SK-N-SH treated with all-trans-retinoic acid at 6 μM for 48 hours (cell line): ENCODE results near the gene AGAP1.
"Not testable (repeated sequence)": the region's sequence is repeated elsewhere in the genome, so short reads cannot be mapped to it uniquely, and the experiment has no call there.

Source experiments
- ATAC-seq: fragments of 200-7000 bp; cut with Tn5 transposase; 3 replicates; pipeline ENCODE4 v1.9.1; 2020; ENCODE audit warnings: mild to moderate bottlenecking, moderate library complexity
- ARNTL ChIP-seq: fragments of 450-650 bp; formaldehyde crosslinking; IDR thresholded peaks from 2 replicates; pipeline ENCODE4 v1.5.0; 2020; ENCODE audit warnings: low read depth, mild to moderate bottlenecking, moderate library complexity, borderline replicate concordance
- BACH2 ChIP-seq: fragments of 250-450 bp; sonication (Bioruptor Pico); IDR thresholded peaks from 2 replicates; pipeline ENCODE4 v1.9.0; 2021; ENCODE audit warnings: mild to moderate bottlenecking, borderline replicate concordance
- CSDC2 ChIP-seq: fragments of 250-450 bp; sonication (Bioruptor Pico); IDR thresholded peaks from 2 replicates; pipeline ENCODE4 v1.5.0; 2020; ENCODE audit warnings: mild to moderate bottlenecking, moderate library complexity
- CSRNP3 ChIP-seq: fragments of 250-450 bp; sonication (Bioruptor Pico); IDR thresholded peaks from 2 replicates; pipeline ENCODE4 v1.5.1; 2021; ENCODE audit warnings: mild to moderate bottlenecking, moderate library complexity
- ESRRG ChIP-seq: fragments of 250-450 bp; sonication (Bioruptor Pico); IDR thresholded peaks from 2 replicates; pipeline ENCODE4 v1.6.1; 2021; ENCODE audit warnings: mild to moderate bottlenecking
- ISL1 ChIP-seq: fragments of 250-450 bp; sonication (Bioruptor Pico); IDR thresholded peaks from 2 replicates; pipeline ENCODE4 v2.1.2; 2022; ENCODE audit warnings: mild to moderate bottlenecking, moderate library complexity
- OSR1 ChIP-seq: fragments of 250-450 bp; sonication (Bioruptor Pico); IDR thresholded peaks from 2 replicates; pipeline ENCODE4 v1.8.0; 2022; ENCODE audit warnings: moderate library complexity, mild to moderate bottlenecking, inconsistent platforms
- PATZ1 ChIP-seq: fragments of 250-450 bp; sonication (Bioruptor Pico); IDR thresholded peaks from 2 replicates; pipeline ENCODE4 v1.8.0; 2020; ENCODE audit warnings: mild to moderate bottlenecking, moderate library complexity, borderline replicate concordance
- POU6F1 ChIP-seq: fragments of 250-450 bp; sonication (Bioruptor Pico); IDR thresholded peaks from 2 replicates; pipeline ENCODE4 v1.8.0; 2021; ENCODE audit warnings: low read depth, mild to moderate bottlenecking, moderate library complexity, borderline replicate concordance
- PPARA ChIP-seq: fragments of 250-450 bp; sonication (Bioruptor Pico); IDR thresholded peaks from 2 replicates; pipeline ENCODE4 v1.5.0; 2020; ENCODE audit warnings: mild to moderate bottlenecking, borderline replicate concordance
- RARB ChIP-seq: fragments of 250-450 bp; sonication (Bioruptor Pico); IDR thresholded peaks from 2 replicates; pipeline ENCODE4 v1.8.0; 2021; ENCODE audit warnings: mild to moderate bottlenecking, moderate library complexity
- SNAI2 ChIP-seq: fragments of 250-450 bp; sonication (Bioruptor Pico); IDR thresholded peaks from 2 replicates; pipeline ENCODE4 v1.5.0; 2020; ENCODE audit warnings: mild to moderate bottlenecking, moderate library complexity
- TCF4 ChIP-seq: fragments of 250-450 bp; sonication (Bioruptor Pico); IDR thresholded peaks from 2 replicates; pipeline ENCODE4 v1.8.0; 2021; ENCODE audit warnings: mild to moderate bottlenecking, moderate library complexity, borderline replicate concordance
- TOX ChIP-seq: fragments of 250-450 bp; sonication (Bioruptor Pico); IDR thresholded peaks from 2 replicates; pipeline ENCODE4 v1.8.0; 2021; ENCODE audit warnings: mild to moderate bottlenecking, moderate library complexity, borderline replicate concordance
- TSHZ2 ChIP-seq: fragments of 250-450 bp; sonication (Bioruptor Pico); IDR thresholded peaks from 2 replicates; pipeline ENCODE4 v1.5.0; 2020; ENCODE audit warnings: mild to moderate bottlenecking, moderate library complexity
- ZC3H10 ChIP-seq: fragments of 250-450 bp; sonication (Bioruptor Pico); IDR thresholded peaks from 2 replicates; pipeline ENCODE4 v1.5.1; 2021; ENCODE audit warnings: mild to moderate bottlenecking, moderate library complexity
- ZFP3 ChIP-seq: fragments of 250-450 bp; sonication (Bioruptor Pico); IDR thresholded peaks from 2 replicates; pipeline ENCODE4 v1.5.0; 2020; ENCODE audit warnings: mild to moderate bottlenecking, moderate library complexity
- ZFP30 ChIP-seq: fragments of 450-650 bp; formaldehyde crosslinking; IDR thresholded peaks from 2 replicates; pipeline ENCODE4 v1.5.0; 2022; ENCODE audit warnings: mild to moderate bottlenecking, moderate library complexity
- ZNF565 ChIP-seq: fragments of 450-650 bp; formaldehyde crosslinking; conservative IDR thresholded peaks from 2 replicates; pipeline ENCODE4 v1.5.0; 2020; ENCODE audit warnings: low read depth, mild to moderate bottlenecking, moderate library complexity
- ZNF70 ChIP-seq: fragments of 450-650 bp; formaldehyde crosslinking; IDR thresholded peaks from 2 replicates; pipeline ENCODE4 v1.5.0; 2020; ENCODE audit warnings: mild to moderate bottlenecking, moderate library complexity
- ZNF8 ChIP-seq: fragments of 450-650 bp; formaldehyde crosslinking; IDR thresholded peaks from 2 replicates; pipeline ENCODE4 v1.5.0; 2020; ENCODE audit warnings: mild to moderate bottlenecking, moderate library complexity
- TF ChIP-seq, protein P1 (sequence below): fragments of 250-450 bp; sonication (Bioruptor Pico); IDR thresholded peaks from 2 replicates; pipeline ENCODE4 v1.5.1; 2020; ENCODE audit warnings: low read depth, mild to moderate bottlenecking, moderate library complexity

The AGAP1 gene

GRCh38 chr2:236061497-236061896 is 567.7 kb downstream of the AGAP1 start:
- TF ChIP-seq PATZ1 (CRISPR knock-in tag) (no peak), CSRNP3 (CRISPR knock-in tag) (no peak), CSDC2 (CRISPR knock-in tag) (no peak), BACH2 (CRISPR knock-in tag) (no peak), ZFP30 (CRISPR knock-in tag) (no peak), ISL1 (CRISPR knock-in tag) (no peak), PPARA (CRISPR knock-in tag) (no peak), ZNF8 (CRISPR knock-in tag) (no peak), OSR1 (CRISPR knock-in tag) (no peak), ZNF70 (CRISPR knock-in tag) (no peak), SNAI2 (CRISPR knock-in tag) (no peak), RARB (CRISPR knock-in tag) (no peak), ZNF565 (CRISPR knock-in tag) (no peak), ESRRG (CRISPR knock-in tag) (no peak), TOX (no peak), ZFP3 (CRISPR knock-in tag) (no peak), ZC3H10 (CRISPR knock-in tag) (no peak)
- TF ChIP-seq, protein P1, sequence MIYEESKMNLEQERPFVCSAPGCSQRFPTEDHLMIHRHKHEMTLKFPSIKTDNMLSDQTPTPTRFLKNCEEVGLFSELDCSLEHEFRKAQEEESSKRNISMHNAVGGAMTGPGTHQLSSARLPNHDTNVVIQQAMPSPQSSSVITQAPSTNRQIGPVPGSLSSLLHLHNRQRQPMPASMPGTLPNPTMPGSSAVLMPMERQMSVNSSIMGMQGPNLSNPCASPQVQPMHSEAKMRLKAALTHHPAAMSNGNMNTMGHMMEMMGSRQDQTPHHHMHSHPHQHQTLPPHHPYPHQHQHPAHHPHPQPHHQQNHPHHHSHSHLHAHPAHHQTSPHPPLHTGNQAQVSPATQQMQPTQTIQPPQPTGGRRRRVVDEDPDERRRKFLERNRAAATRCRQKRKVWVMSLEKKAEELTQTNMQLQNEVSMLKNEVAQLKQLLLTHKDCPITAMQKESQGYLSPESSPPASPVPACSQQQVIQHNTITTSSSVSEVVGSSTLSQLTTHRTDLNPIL (CRISPR knock-in tag) = no peak
- no peak for ATAC-seq

DNA sequence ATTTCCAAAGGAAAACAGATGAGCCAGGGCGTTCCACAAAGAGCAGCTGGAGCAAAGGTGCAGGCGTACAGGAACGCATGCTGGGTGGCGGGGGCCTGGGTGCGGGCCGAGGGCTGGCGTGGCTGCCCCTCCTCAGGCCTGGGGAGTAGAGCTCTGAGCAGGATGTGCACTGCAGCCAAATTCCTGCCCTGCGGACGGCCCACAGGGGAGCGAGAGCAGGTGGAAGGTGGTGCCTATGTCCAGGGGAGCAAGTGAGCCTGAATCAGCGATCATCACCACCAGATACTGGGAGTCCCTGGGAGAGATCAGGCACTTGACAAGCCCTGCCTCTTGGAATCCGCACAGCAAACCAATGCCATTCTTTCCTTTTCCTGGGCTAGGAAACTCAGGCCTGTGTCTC is 568.1 kb downstream of the AGAP1 start:
- ATAC-seq = no peak
- no peak for TF ChIP-seq TSHZ2 (CRISPR knock-in tag)
- TF ChIP-seq ZFP30 (CRISPR knock-in tag) = no peak
- no peak for TF ChIP-seq CSDC2 (CRISPR knock-in tag)
- no peak for TF ChIP-seq ARNTL (CRISPR knock-in tag)
- no peak for TF ChIP-seq OSR1 (CRISPR knock-in tag)
- no peak for TF ChIP-seq ZNF70 (CRISPR knock-in tag)
- no peak for TF ChIP-seq RARB (CRISPR knock-in tag)
- TF ChIP-seq CSRNP3 (CRISPR knock-in tag) = no peak
- TF ChIP-seq TCF4 = no peak
- TF ChIP-seq POU6F1 (CRISPR knock-in tag) = no peak
- no peak for TF ChIP-seq ZNF565 (CRISPR knock-in tag)
- TF ChIP-seq ZNF8 (CRISPR knock-in tag) = no peak
- TF ChIP-seq, all 23 proteins: peak for 0

DNA sequence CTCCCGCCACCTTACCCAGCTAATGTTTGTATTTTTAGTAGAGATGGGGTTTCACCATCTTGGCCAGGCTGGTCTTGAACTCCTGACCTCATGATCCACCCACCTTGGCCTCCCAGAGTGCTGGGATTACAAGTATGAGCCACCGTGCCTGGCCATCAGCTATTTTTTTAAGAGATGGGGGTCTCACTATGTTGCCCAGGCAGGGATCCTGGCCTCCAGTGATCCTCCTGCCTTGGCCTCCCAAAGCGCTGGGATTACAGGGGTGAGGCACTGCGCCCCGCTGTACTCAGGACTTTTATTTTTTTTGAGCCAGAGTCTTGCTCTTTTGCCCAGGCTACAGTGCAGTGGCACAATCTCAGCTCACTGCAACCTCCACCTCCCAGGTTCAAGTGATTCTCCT is 569.0 kb downstream of the AGAP1 start:
- ATAC-seq = not testable (repeated sequence)
